Measurements from ENCODE around the gene ZNRF3.
A peak's percentile ranks its signal among the peaks of the same experiment; 100 is the strongest.

Gene ZNRF3

DNA sequence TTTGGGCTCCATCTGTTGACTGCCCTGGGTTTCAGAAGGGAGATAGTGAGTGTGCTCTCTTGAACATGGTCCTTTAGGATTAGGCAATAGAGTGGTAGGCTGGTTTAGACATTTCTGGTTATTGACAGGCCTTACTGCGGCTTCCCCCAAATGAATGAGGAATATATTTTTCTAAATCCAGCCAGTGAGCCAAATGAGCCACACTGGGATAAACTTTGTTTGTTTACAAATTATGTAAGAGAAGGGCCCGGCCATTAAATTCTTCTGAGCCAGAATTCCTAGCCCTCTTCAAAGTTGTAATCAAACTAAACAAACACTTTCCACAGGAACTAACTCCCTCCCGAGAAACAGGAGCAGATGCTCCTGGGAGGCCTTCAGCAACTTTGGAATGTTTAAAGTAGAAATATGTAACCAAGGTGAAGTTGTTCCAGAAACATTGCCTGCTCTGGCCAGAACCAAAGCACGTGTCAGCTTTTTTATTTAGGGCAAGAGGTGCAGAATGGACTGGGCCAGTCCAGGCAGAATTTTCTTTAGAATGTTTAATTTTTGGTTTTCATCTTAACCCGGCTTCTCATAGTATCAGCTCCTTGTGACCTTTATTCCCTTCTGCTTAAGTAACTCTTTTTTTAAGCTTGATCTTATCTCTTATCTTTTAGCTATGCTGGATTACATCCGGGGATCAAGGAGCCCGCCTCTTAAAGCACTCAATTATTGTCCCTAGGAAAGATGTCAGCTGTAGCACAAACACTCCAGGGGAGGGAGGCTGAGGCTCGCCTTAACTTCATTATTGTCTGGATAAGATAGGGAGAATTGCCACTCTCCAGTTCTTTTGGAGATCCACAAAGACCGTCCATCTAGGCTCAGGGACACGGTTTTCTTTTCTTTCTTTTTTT, 28.7 kb downstream of the ZNRF3 start:
- no peak for TF ChIP-seq CTCF (IDR thresholded peaks at IDR 0.05; ENCODE audit: control insufficient read depth, extremely low read depth, insufficient read depth)
- H3K4me3 ChIP-seq (ENCODE audit: low read depth, low read length): no peak overlapping the region
- peak; percentile 41 for DNase-seq (ENCODE audit: low read depth)

GRCh38 chr22:28914201-28914600, 30.8 kb downstream of the ZNRF3 start:
- no peak for TF ChIP-seq CTCF (IDR thresholded peaks at IDR 0.05; ENCODE audit: control insufficient read depth, extremely low read depth, insufficient read depth)
- DNase-seq (ENCODE audit: low read depth): no peak

GRCh38 chr22:28915969-28916368, 32.6 kb downstream of the ZNRF3 start:
- H3K4me3 ChIP-seq (ENCODE audit: low read depth, low read length): no peak overlapping the region
- no peak for DNase-seq (ENCODE audit: low read depth)
- no peak for TF ChIP-seq CTCF (IDR thresholded peaks at IDR 0.05; ENCODE audit: control insufficient read depth, extremely low read depth, insufficient read depth)

More at GRCh38 chr22:28914201-28914600, 30.8 kb downstream of the ZNRF3 start:
- no peak overlapping the region for H3K4me3 ChIP-seq (ENCODE audit: low read depth, low read length)

GRCh38 chr22:28917747-28918549, 34.6 kb downstream of the ZNRF3 start:
- no peak for DNase-seq (ENCODE audit: low read depth)
- H3K4me3 ChIP-seq (ENCODE audit: low read depth, low read length): no peak overlapping the region
- TF ChIP-seq CTCF (IDR thresholded peaks at IDR 0.05; ENCODE audit: control insufficient read depth, extremely low read depth, insufficient read depth): no peak

GRCh38 chr22:28918550-28919271, 35.3 kb downstream of the ZNRF3 start:
- no peak for DNase-seq (ENCODE audit: low read depth)

More at GRCh38 chr22:28918550-28919271, 35.3 kb downstream of the ZNRF3 start:
- H3K4me3 ChIP-seq (ENCODE audit: low read depth, low read length): no peak overlapping the region
- no peak for TF ChIP-seq CTCF (IDR thresholded peaks at IDR 0.05; ENCODE audit: control insufficient read depth, extremely low read depth, insufficient read depth)

All from LNCaP clone FGC (cell line).